Heart right ventricle (tissue), 16 donors: ENCODE data around the gene NRTN. TPM values are rescaled to one million over a fixed set of nuclear protein-coding genes. Genes with fewer than 3 reads are reported as not detected.
"Not testable (repeated sequence)": the region's sequence is repeated elsewhere in the genome, so short reads cannot be mapped to it uniquely, and the experiment has no call there.

Source experiments
- ATAC-seq, 8 donors: fragments of 200-7000 bp; cut with Tn5 transposase; one replicate each; pipeline ENCODE4 v1.9.1; 2020; ENCODE audit warnings: mild to moderate bottlenecking in 8 of 8, moderate library complexity in 8 of 8, moderate number of reproducible peaks in 1 of 8
- DNase-seq, 2 donors: peaks; one replicate each; pipeline ENCODE4 v3.0.0-alpha.2; 2020
- H3K27ac ChIP-seq, 10 donors: fragments of 200-600 bp; sonication (generic) in 2 of 10; one replicate each; pipeline versions ENCODE4 v1.5.0 to v1.8.0; 2020 to 2022; ENCODE audit warnings: mild to moderate bottlenecking in 3 of 10
- H3K27me3 ChIP-seq, 7 donors: fragments of 200-600 bp; one replicate each; pipeline ENCODE4 v1.8.0; 2021 to 2022; ENCODE audit warnings: mild to moderate bottlenecking in 2 of 7
- H3K36me3 ChIP-seq, 9 donors: fragments of 200-600 bp; sonication (generic) in 1 of 9; one replicate each; pipeline versions ENCODE4 v1.5.0 to v1.8.0; 2020 to 2022; ENCODE audit warnings: mild to moderate bottlenecking in 2 of 9
- H3K4me1 ChIP-seq, 9 donors: fragments of 200-600 bp; sonication (generic) in 1 of 9; one replicate each; pipeline versions ENCODE4 v1.5.0 to v1.8.0; 2020 to 2022; ENCODE audit warnings: mild to moderate bottlenecking in 4 of 9
- H3K4me3 ChIP-seq, 10 donors: fragments of 200-600 bp; sonication (generic) in 2 of 10; one replicate each; pipeline versions ENCODE4 v1.5.0 to v1.8.0; 2020 to 2022; ENCODE audit warnings: mild to moderate bottlenecking in 7 of 10, moderate library complexity in 2 of 10
- H3K9me3 ChIP-seq, 11 donors: fragments of 200-600 bp in 10 of 11; sonication (generic) in 2 of 11; one replicate each; pipeline versions ENCODE4 v1.5.0 to v1.8.0; 2013 to 2022; ENCODE audit warnings: mild to moderate bottlenecking in 2 of 11, control low read depth in 1 of 11, moderate library complexity in 1 of 11
- CTCF ChIP-seq, 9 donors: fragments of 200-600 bp; sonication (generic) in 2 of 9; IDR thresholded peaks; one replicate each; pipeline versions ENCODE4 v1.5.0 to v1.8.0; 2021 to 2022; ENCODE audit warnings: antibody characterized with exemption in 9 of 9, mild to moderate bottlenecking in 5 of 9, moderate library complexity in 1 of 9
- WGBS, 2 donors: extraction: QIAGEN DNeasy Blood & Tissue Kit; methylation state at CpG; one replicate each; pipeline ENCODE4 v1.1.7; 2013; ENCODE audit warnings: inconsistent platforms in 1 of 2; 5-methylcytosine and 5-hydroxymethylcytosine counted together
- intact Hi-C, 10 donors: fragments of 100-400 bp; cut with DNase I; formaldehyde crosslinking; loops; one replicate each; pipeline versions ENCODE4 v1.11.1 to v1.14.2; 2022
- polyA plus RNA-seq, 2 donors: library from polyadenylated mRNA; stranded (reverse); fragments of 200-250 nt; gene quantifications; one replicate each; pipeline ENCODE4 v1.2.3, GENCODE V29; 2013
- total RNA-seq, 10 donors: library from RNA; stranded (reverse); fragmentation: NEBNext Ultra II Directional in 3 of 10; extraction: Animal tissue kit (Norgen Biotek cat#: 25700) in 3 of 10; gene quantifications; one replicate each; pipeline versions ENCODE4 v1.2.1 to v1.2.4, GENCODE V29; 2021 to 2023
- donor health status: Arrhythmogenic right ventricular cardiomyopathy.
- donor health status: ischemic (EF 13 %, LVEDD 7.1; RV severe dilation, severe dysfunction).
- donor health status: healthy with polysubstance abuse.
- donor health status: DM: no; HTN: yes; CAD: no.
- donor health status: DM: no; HTN: no; CAD: no.
- donor health status: ischemic (EF 25% LVEDD 6.9; RV normal size, moderate dysfunction).
- donor health status: ischemic (EF 25% LVEDD 5.7; RV mildly dilated, moderate dysfunction).
- donor health status: healthy.
- donor health status: DM: yes; HTN: yes; CAD: no.
- donor health status: Ischemic cardiomyopathy.
- donor health status: ischemic (EF 35%, LVEDD 5.7; RV mildly dilated, moderate dysfunction).
- donor health status: nonischemic (EF 11% LVEDD 7.7; RV severe dilation, severe dysfunction).
- donor health status: DM: yes; HTN: yes; CAD: no.
- donor health status: PGD.
- donor health status: ischemic (EF 29% LVEDD 5.4; RV normal size, mild dysfunction).
- donor health status: nonischemic (EF 23%, LVEDD 6.1; RV moderate dilation, normal function).

Gene NRTN
- total and polyA plus RNA-seq, 12 donors: 4.5 to 40.4 (median 16.2) TPM

- Histone ChIP-seq H3K27ac (no peak overlapping the region), H3K36me3 (no peaks in the 10 kb centered on the region), H3K27me3 (peaks cover 0 to under 1% (median 0%) of the 10 kb centered on the region in 7 donors), H3K9me3 (no peaks in the 10 kb centered on the region), H3K4me3 (no peak overlapping the region), H3K4me1 (peaks cover 0 to 7% (median 0%) of the 10 kb centered on the region in 9 donors)
- DNase-seq (no peak), ATAC-seq (no peak)
- 66 to 69% methylated on average over 15 of the region's 15 CpGs for WGBS, 2 donors
- TF ChIP-seq CTCF (IDR thresholded peaks at IDR 0.05): no peak
- intact Hi-C loops: loop anchor here in 1 of 10 donors (10.0 kb wide), 1 partner anchor 47 kb away; no protein-coding TSS in a partner anchor
These were observed 33.0 kb downstream of the NRTN start for GRCh38 chr19:5837761-5838352.

GRCh38 chr19:5838353-5839064, 33.6 kb downstream of the NRTN start:
- intact Hi-C loops: loop anchor here in 1 of 10 donors (10.0 kb wide), 1 partner anchor 46 kb away; no protein-coding TSS in a partner anchor
- Histone ChIP-seq H3K36me3 (no peaks in the 10 kb centered on the region), H3K27ac (no peak overlapping the region), H3K4me1 (peaks cover 0 to 7% (median 0%) of the 10 kb centered on the region in 9 donors), H3K4me3 (no peak overlapping the region), H3K9me3 (no peaks in the 10 kb centered on the region), H3K27me3 (no peaks in the 10 kb centered on the region)
- ATAC-seq (no peak), DNase-seq (no peak)
- 74 to 77% methylated on average over 20 of the region's 20 CpGs for WGBS, 2 donors
- no peak for TF ChIP-seq CTCF (IDR thresholded peaks at IDR 0.05)

- 77 to 87% methylated on average over 9 of the region's 9 CpGs for WGBS, 2 donors
- no peak for TF ChIP-seq CTCF (IDR thresholded peaks at IDR 0.05)
- H3K27ac ChIP-seq: no peak within 1 kb of the TSS
- ATAC-seq: peak in 1 of 8 donors; percentile 13
- peaks cover 0 to 7% (median 0%) of the 10 kb centered on the region in 9 donors for H3K4me1 ChIP-seq
- H3K9me3 ChIP-seq: no peaks in the 10 kb centered on the region
- H3K27me3 ChIP-seq: no peaks in the 10 kb centered on the region
- intact Hi-C loops: loop anchor here in 1 of 10 donors (10.0 kb wide), 1 partner anchor 45 kb away; no protein-coding TSS in a partner anchor
- H3K36me3 ChIP-seq: no peaks in the 10 kb centered on the region
- no peak within 1 kb of the TSS for H3K4me3 ChIP-seq
- DNase-seq: no peak
These were observed 34.5 kb downstream of the NRTN start, which contains the start of gene FUT6 for GRCh38 chr19:5839065-5840017. FUT6 (minus strand) TSS chr19:5839702; CDS start chr19:5832567, 7,135 bp downstream.

GRCh38 chr19:5841735-5842111, 36.9 kb downstream of the NRTN start:
- WGBS, 2 donors: 77 to 80% methylated on average over 6 of the region's 6 CpGs
- H3K27ac ChIP-seq, H3K4me1 ChIP-seq, H3K27me3 ChIP-seq, H3K36me3 ChIP-seq, intact Hi-C loops, H3K9me3 ChIP-seq, H3K4me3 ChIP-seq, DNase-seq: not testable (repeated sequence)
- peak in 1 of 8 donors; percentile 27 for ATAC-seq
